Retinal pigment epithelial cell (primary cell): ENCODE measurements around the gene MRGPRF.

Experiments
- DNase-seq: peaks from one replicate; pipeline ENCODE4 v3.0.0-alpha.2; 2010; ENCODE audit warnings: low read depth
- H3K4me3 ChIP-seq: 2 replicates; pipeline ENCODE4 v1.5.1; 2011; ENCODE audit warnings: mild to moderate bottlenecking, low read length, control low read depth, moderate library complexity
- TF ChIP-seq, protein P1 (sequence below): conservative IDR thresholded peaks from 2 replicates; pipeline ENCODE4 v1.5.1; 2011; ENCODE audit warnings: low read depth, low read length, control low read depth, inconsistent platforms

The MRGPRF gene

DNA sequence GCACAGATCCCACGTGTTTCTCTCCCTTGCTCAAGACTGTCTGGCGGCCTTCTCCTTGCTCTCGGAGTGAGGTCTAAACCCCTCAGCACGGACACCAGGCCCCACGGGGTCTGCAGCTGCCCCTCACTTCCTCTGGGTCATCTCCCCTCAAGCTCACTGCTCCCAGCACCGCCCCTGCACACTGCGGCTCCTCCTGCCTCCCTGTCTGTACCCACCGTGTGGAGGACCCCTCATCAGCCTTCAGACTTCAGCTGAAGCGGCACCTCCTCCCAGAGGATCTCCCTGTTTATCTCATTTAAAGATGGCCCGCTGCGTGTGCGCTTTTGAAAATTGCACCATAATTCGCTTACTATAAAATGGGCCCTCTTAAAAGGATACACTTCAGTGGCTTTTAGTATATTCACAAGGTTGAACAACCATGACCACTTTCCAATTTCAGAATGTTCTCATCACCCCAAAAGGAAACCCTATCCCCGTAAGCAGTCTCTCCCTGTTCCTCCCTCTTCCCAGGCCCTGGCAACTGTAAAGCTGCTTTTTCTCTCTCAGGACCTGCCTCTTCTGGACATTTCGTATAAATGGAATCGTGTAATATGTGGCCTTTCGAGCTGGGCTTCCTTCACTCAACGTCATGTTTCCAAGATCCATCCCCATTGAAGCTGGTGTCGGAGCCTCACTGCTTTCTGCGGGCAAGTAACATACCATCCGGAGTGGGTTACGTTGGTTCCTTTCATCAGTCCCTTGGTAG lies 21.2 kb upstream of the MRGPRF start:
- DNase-seq: no peak
- H3K4me3 ChIP-seq: no peak overlapping the region
- TF ChIP-seq, protein P1, sequence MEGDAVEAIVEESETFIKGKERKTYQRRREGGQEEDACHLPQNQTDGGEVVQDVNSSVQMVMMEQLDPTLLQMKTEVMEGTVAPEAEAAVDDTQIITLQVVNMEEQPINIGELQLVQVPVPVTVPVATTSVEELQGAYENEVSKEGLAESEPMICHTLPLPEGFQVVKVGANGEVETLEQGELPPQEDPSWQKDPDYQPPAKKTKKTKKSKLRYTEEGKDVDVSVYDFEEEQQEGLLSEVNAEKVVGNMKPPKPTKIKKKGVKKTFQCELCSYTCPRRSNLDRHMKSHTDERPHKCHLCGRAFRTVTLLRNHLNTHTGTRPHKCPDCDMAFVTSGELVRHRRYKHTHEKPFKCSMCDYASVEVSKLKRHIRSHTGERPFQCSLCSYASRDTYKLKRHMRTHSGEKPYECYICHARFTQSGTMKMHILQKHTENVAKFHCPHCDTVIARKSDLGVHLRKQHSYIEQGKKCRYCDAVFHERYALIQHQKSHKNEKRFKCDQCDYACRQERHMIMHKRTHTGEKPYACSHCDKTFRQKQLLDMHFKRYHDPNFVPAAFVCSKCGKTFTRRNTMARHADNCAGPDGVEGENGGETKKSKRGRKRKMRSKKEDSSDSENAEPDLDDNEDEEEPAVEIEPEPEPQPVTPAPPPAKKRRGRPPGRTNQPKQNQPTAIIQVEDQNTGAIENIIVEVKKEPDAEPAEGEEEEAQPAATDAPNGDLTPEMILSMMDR: no peak

DNA sequence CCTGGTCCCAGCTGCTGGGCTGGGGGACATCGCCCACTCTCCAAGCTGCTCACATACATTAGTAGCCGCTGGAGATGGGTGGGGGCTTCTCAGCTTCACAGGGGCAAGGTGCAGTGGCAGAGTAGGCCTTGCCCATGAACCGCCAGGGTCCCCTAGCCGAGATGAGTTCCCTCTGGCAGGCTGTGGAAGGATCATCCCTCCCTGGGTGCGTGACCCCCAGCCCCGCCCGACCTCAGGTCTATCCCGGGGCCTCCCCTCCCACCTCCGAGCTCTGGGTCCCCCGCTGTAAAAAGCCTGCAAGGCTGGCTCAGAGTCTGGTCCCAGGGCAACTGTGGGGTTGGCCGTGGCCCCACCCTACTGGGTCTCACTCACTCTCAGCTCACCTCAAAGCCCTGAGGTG lies 20.4 kb upstream of the MRGPRF start:
- H3K4me3 ChIP-seq: no peak overlapping the region
- DNase-seq: no peak
- TF ChIP-seq, protein P1: no peak

DNA sequence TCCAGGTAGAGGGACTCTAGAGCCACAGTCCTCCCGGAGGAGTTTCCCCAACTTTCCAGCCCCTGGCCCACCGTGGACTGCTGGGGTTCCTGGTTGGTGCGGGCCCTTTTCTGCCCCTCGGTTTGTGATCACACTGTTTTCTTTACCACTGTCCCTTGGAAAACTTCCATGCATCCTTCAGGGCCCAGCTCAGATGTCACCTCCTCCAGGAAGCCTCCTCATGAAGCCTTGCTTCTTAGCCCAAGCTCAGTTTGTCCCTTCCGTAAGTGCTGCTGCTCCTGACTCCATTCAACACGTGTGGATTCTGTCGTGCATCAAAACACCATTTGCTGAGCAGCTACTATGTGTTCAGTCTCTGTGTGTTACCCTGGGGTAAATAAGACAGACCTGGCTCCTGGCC lies 19.8 kb upstream of the MRGPRF start:
- no peak for DNase-seq
- no peak overlapping the region for H3K4me3 ChIP-seq
- TF ChIP-seq, protein P1: no peak

DNA sequence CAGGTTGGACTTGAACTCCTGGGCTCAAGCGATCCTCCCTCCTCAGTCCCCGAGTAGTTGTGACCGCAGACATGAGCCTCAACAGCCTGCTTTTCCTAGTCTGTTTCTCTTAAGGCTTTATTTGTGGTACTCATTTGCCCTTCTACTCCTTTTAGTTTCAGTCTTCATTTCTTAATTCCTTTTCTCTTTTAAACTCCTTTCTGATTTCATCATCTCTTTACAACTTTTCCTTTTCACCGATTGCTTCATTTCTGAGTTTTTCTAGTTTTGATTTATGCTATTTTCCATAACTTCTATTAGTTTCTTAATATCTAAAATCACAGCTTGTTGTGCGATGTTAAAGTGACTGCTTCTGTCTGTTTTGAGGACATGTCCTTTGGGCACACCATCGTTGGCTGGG lies 17.3 kb upstream of the MRGPRF start:
- no peak for DNase-seq
- TF ChIP-seq, protein P1: no peak
- H3K4me3 ChIP-seq: no peak overlapping the region

DNA sequence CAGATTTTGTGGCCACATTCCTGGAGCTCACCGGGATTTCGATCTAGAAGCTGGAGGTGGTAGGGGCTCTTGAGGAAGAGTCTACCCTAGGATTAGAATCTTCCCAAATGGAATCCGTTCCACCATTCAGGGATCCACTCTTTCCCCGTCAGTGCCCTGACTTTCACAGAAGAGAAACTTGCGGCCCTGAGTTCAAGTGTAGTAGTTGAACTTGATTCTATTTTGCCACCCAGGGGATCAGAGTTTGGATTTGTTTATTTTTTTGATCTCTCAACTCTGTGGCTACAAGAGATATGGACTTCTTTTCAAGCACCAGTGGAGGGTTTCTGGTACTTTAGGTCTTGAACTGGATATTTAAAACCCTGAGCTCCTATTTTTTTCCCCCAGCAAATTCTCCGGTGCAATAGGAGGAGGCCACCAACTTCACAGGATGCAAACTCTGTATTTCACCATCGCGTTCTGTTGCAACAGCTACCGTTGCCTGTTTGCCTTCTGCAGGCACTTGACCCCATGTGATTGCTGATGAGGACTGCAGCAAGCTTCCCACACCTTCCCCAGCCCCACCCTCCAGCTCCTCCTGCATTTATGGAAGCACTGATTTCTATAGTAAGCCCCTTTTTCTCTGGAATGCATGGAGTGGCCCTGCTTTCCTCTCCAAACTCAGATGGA lies 14.8 kb upstream of the MRGPRF start:
- TF ChIP-seq, protein P1: no peak
- no peak for DNase-seq
- H3K4me3 ChIP-seq: no peak overlapping the region

DNA sequence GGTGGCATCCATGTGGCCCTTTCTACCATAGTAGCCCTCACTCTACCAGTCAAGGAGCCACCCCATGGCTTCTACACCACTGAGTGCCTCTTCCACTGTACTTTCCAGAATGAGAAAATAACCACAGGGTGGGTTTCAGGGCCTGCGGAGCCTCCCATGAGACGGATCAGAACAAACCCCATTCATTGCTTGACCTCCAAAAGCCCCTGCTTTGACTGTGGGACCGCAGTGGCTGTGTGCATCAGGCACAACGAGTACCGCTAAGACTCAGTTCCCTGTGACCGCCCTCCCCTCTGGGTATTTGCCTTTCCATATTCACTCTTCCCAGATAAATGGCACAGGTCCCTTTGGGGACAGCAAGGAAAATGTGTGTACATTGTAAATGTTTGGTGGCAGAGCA lies 11.5 kb upstream of the MRGPRF start:
- H3K4me3 ChIP-seq: no peak overlapping the region
- no peak for DNase-seq
- TF ChIP-seq, protein P1: no peak

DNA sequence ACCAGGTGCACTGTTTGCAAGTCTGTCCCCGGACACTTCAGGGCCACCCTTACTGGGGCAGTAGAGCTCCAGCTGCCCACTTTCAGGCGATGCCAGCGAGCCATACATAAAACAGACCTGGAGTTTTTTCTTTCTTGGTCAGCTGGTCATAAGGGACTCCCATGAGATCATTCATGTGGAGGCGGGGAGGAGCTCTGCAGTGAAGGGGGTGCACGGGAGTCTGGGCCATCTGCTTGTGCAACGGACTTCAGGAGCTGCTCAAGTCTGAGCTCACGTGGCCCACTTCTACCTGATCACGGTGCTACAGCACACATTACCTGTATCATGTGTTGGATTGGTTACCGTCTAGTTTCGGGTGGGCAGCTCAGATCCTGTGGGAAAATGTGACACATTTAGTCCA lies 9.2 kb upstream of the MRGPRF start:
- no peak for DNase-seq
- no peak overlapping the region for H3K4me3 ChIP-seq
- TF ChIP-seq, protein P1: no peak
